GM12875 (cell line): ENCODE data around the gene CD81.

Experiments used
- H3K4me3 ChIP-seq: one replicate; pipeline ENCODE4 v1.5.1; 2011; ENCODE audit warnings: low read depth, low read length, control low read depth
- CTCF ChIP-seq: IDR thresholded peaks from 2 replicates; pipeline ENCODE4 v1.5.1; 2011; ENCODE audit warnings: low read depth, mild to moderate bottlenecking, control low read depth, inconsistent platforms, low read length, moderate library complexity, borderline replicate concordance; ENCODE audit not compliant: insufficient read depth

Gene CD81

GRCh38 chr11:2342557-2342956 lies 34.6 kb upstream of the CD81 start:
- H3K4me3 ChIP-seq: no peak overlapping the region
- TF ChIP-seq CTCF: no peak

GRCh38 chr11:2342981-2343380 lies 34.1 kb upstream of the CD81 start:
- no peak overlapping the region for H3K4me3 ChIP-seq
- TF ChIP-seq CTCF: no peak

GRCh38 chr11:2343502-2343901 lies 33.6 kb upstream of the CD81 start:
- TF ChIP-seq CTCF: no peak
- no peak overlapping the region for H3K4me3 ChIP-seq

GRCh38 chr11:2345050-2345449 lies 32.1 kb upstream of the CD81 start:
- no peak overlapping the region for H3K4me3 ChIP-seq
- TF ChIP-seq CTCF: no peak

- no peak overlapping the region for H3K4me3 ChIP-seq
- TF ChIP-seq CTCF: no peak
Measured at GRCh38 chr11:2346014-2346413, 31.1 kb upstream of the CD81 start.

- TF ChIP-seq CTCF: no peak
- no peak overlapping the region for H3K4me3 ChIP-seq
Measured at GRCh38 chr11:2346586-2347307, 30.4 kb upstream of the CD81 start.

GRCh38 chr11:2347308-2347830 lies 29.7 kb upstream of the CD81 start:
- H3K4me3 ChIP-seq: no peak overlapping the region
- no peak for TF ChIP-seq CTCF
